H9 (cell line): ENCODE results near the gene PRRC1. TPM values are rescaled to one million over a fixed set of nuclear protein-coding genes. Genes with fewer than 3 reads are reported as not detected.
A peak's percentile ranks its signal among the peaks of the same experiment; 100 is the strongest.

Experiments
- DNase-seq: peaks from one replicate; pipeline ENCODE4 v3.0.0-alpha.2; 2017
- H2AFZ ChIP-seq: one replicate; pipeline ENCODE4 v1.6.1; 2013; ENCODE audit warnings: mild to moderate bottlenecking, low read length, control low read depth, moderate library complexity
- H2AK5ac ChIP-seq: 2 replicates; pipeline ENCODE4 v1.6.1; 2013; ENCODE audit warnings: low read length, control low read depth, mixed read lengths; ENCODE audit not compliant: insufficient read length
- H2BK120ac ChIP-seq: one replicate; pipeline ENCODE4 v1.6.1; 2013; ENCODE audit warnings: low read depth, mild to moderate bottlenecking, low read length, control low read depth, inconsistent platforms; ENCODE audit not compliant: poor library complexity, severe bottlenecking
- H2BK12ac ChIP-seq: 2 replicates; pipeline ENCODE4 v1.6.1; 2013; ENCODE audit warnings: low read length, control low read depth, mixed read lengths, low read depth; ENCODE audit not compliant: insufficient read length
- H2BK15ac ChIP-seq: 2 replicates; pipeline ENCODE4 v1.6.1; 2013; ENCODE audit warnings: low read depth, low read length, control low read depth
- H2BK20ac ChIP-seq: one replicate; pipeline ENCODE4 v1.6.1; 2013; ENCODE audit warnings: low read depth, mild to moderate bottlenecking, low read length, control low read depth, inconsistent platforms; ENCODE audit not compliant: poor library complexity, severe bottlenecking
- H2BK5ac ChIP-seq: 2 replicates; pipeline ENCODE4 v1.6.1; 2013; ENCODE audit warnings: low read length, control low read depth, mixed read lengths; ENCODE audit not compliant: insufficient read length
- H3K14ac ChIP-seq: 2 replicates; pipeline ENCODE4 v1.6.1; 2013; ENCODE audit warnings: low read length, control low read depth; ENCODE audit not compliant: insufficient read depth
- H3K18ac ChIP-seq: 2 replicates; pipeline ENCODE4 v1.6.1; 2013; ENCODE audit warnings: low read depth, mild to moderate bottlenecking, mixed read lengths, low read length, control low read depth; ENCODE audit not compliant: insufficient read length
- H3K23ac ChIP-seq: 2 replicates; pipeline ENCODE4 v1.6.1; 2013; ENCODE audit warnings: low read length, control low read depth, mixed read lengths, low read depth; ENCODE audit not compliant: insufficient read length
- H3K23me2 ChIP-seq: 2 replicates; pipeline ENCODE4 v1.6.1; 2013; ENCODE audit warnings: low read depth, mild to moderate bottlenecking, mixed read lengths, low read length, control low read depth; ENCODE audit not compliant: insufficient read length, poor library complexity, severe bottlenecking
- H3K27ac ChIP-seq: 2 replicates; pipeline ENCODE4 v1.5.1; 2013; ENCODE audit warnings: low read length, control low read depth, mixed read lengths, low read depth; ENCODE audit not compliant: insufficient read length
- H3K27me3 ChIP-seq: 2 replicates; pipeline ENCODE4 v1.6.1; 2013; ENCODE audit warnings: low read length, control low read depth, inconsistent platforms; ENCODE audit not compliant: insufficient read depth
- H3K4ac ChIP-seq: 2 replicates; pipeline ENCODE4 v1.6.1; 2013; ENCODE audit warnings: low read depth, mild to moderate bottlenecking, control low read depth, inconsistent platforms, low read length, moderate library complexity
- H3K4me1 ChIP-seq: 2 replicates; pipeline ENCODE4 v1.6.1; 2013; ENCODE audit warnings: low read length, control low read depth, inconsistent platforms; ENCODE audit not compliant: insufficient read depth
- H3K4me2 ChIP-seq: 2 replicates; pipeline ENCODE4 v1.6.1; 2013; ENCODE audit warnings: low read length, control low read depth, mixed read lengths; ENCODE audit not compliant: insufficient read length, insufficient read depth
- H3K56ac ChIP-seq: 2 replicates; pipeline ENCODE4 v1.6.1; 2013; ENCODE audit warnings: low read depth, mild to moderate bottlenecking, mixed read lengths, low read length, control low read depth; ENCODE audit not compliant: insufficient read length
- H3K79me1 ChIP-seq: 2 replicates; pipeline ENCODE4 v1.6.1; 2013; ENCODE audit warnings: low read depth, mild to moderate bottlenecking, moderate library complexity, low read length, control low read depth, inconsistent platforms; ENCODE audit not compliant: insufficient read depth, poor library complexity, severe bottlenecking
- H3K79me2 ChIP-seq: 2 replicates; pipeline ENCODE4 v1.6.1; 2013; ENCODE audit warnings: low read length, control low read depth, inconsistent platforms; ENCODE audit not compliant: insufficient read depth
- H3K9ac ChIP-seq: 2 replicates; pipeline ENCODE4 v1.6.1; 2013; ENCODE audit warnings: low read length, control low read depth, mixed read lengths; ENCODE audit not compliant: insufficient read length; ENCODE audit errors: extremely low read depth
- H3K9me3 ChIP-seq: one replicate; pipeline ENCODE4 v1.6.1; 2013; ENCODE audit warnings: low read depth, low read length, inconsistent platforms; ENCODE audit not compliant: control insufficient read depth
- H3T11ph ChIP-seq: one replicate; pipeline ENCODE4 v1.6.1; 2013; ENCODE audit warnings: mild to moderate bottlenecking, low read length, control low read depth, inconsistent platforms
- H4K20me1 ChIP-seq: one replicate; pipeline ENCODE4 v1.6.1; 2013; ENCODE audit not compliant: control insufficient read depth, insufficient read length, insufficient read depth
- H4K5ac ChIP-seq: 2 replicates; pipeline ENCODE4 v1.6.1; 2013; ENCODE audit warnings: low read depth, mild to moderate bottlenecking, mixed read lengths, low read length, control low read depth; ENCODE audit not compliant: insufficient read length
- H4K8ac ChIP-seq: replicated peaks from 2 replicates; pipeline ENCODE4 v1.6.1; 2013; ENCODE audit warnings: low read length, control low read depth, mixed read lengths, low read depth; ENCODE audit not compliant: insufficient read length
- H4K91ac ChIP-seq: 2 replicates; pipeline ENCODE4 v1.6.1; 2013; ENCODE audit warnings: low read depth, mild to moderate bottlenecking, moderate library complexity, mixed read lengths, low read length, control low read depth; ENCODE audit not compliant: insufficient read length
- H3K27ac Mint-ChIP-seq, 3 experiments: 2 replicates in 2 of 3; 3 replicates in 1 of 3; pipeline ENCODE4 v1.8.0; 2020 to 2021; ENCODE audit warnings: mixed read lengths in 3 of 3, mild to moderate bottlenecking in 1 of 3, moderate library complexity in 1 of 3
- H3K27me3 Mint-ChIP-seq: 2 replicates; pipeline ENCODE4 v1.8.0; 2021; ENCODE audit warnings: low read depth, mild to moderate bottlenecking, moderate library complexity, mixed read lengths
- H3K36me3 Mint-ChIP-seq, 3 experiments: 2 replicates in 2 of 3; 3 replicates in 1 of 3; pipeline ENCODE4 v1.8.0; 2020 to 2021; ENCODE audit warnings: low read depth in 3 of 3, mixed read lengths in 3 of 3; ENCODE audit not compliant: insufficient read depth in 1 of 3
- H3K4me1 Mint-ChIP-seq, 2 experiments: 2 replicates each; pipeline ENCODE4 v1.8.0; 2020; ENCODE audit warnings: mixed read lengths in 2 of 2
- H3K4me3 Mint-ChIP-seq, 2 experiments: 2 replicates in 1 of 2; 3 replicates in 1 of 2; pipeline ENCODE4 v1.8.0; 2020 to 2021; ENCODE audit warnings: mild to moderate bottlenecking in 2 of 2, mixed read lengths in 2 of 2, moderate library complexity in 1 of 2
- H3K9me3 Mint-ChIP-seq, 2 experiments: 2 replicates in 1 of 2; 3 replicates in 1 of 2; pipeline ENCODE4 v1.8.0; 2020; ENCODE audit warnings: mild to moderate bottlenecking in 2 of 2, mixed read lengths in 2 of 2, moderate library complexity in 1 of 2
- CTCF ChIP-seq: fragments of 200-600 bp; sonication (generic); conservative IDR thresholded peaks from 3 replicates; pipeline ENCODE4 v1.8.0; 2021; ENCODE audit warnings: antibody characterized with exemption, mild to moderate bottlenecking
- WGBS: extraction: QIAGEN DNeasy Blood & Tissue Kit; methylation state at CpG from one replicate; pipeline ENCODE4 v1.1.7; 2013; ENCODE audit warnings: missing lambda C conversion rate, low lambda C conversion rate, mixed read lengths; ENCODE audit not compliant: insufficient read length; ENCODE audit errors: extremely low coverage; 5-methylcytosine and 5-hydroxymethylcytosine counted together
- total RNA-seq: library from RNA; stranded (reverse); gene quantifications from 2 replicates; pipeline ENCODE4 v1.2.1, GENCODE V29; 2021

PRRC1 gene
- total RNA-seq, 1 experiment from 2014 or later = 70.7 TPM

GRCh38 chr5:127589309-127590030 is 72.0 kb downstream of the PRRC1 start:
- Histone ChIP-seq H3T11ph (peak overlapping the region; percentile 8), H3K79me1 (no peaks in the 10 kb centered on the region), H3K23ac (no peak overlapping the region), H2AFZ (no peak overlapping the region), H3K4ac (no peak overlapping the region), H3K4me2 (no peak overlapping the region), H3K27me3 (no peaks in the 10 kb centered on the region), H3K9me3 (no peaks in the 10 kb centered on the region), H4K8ac (no peak overlapping the region), H3K18ac (no peak overlapping the region), H3K79me2 (no peaks in the 10 kb centered on the region), H2BK120ac (no peak overlapping the region), H2AK5ac (no peak overlapping the region), H2BK15ac (no peak overlapping the region), H3K4me1 (peaks cover 5% of the 10 kb centered on the region; the same call in 1 of the 2 replicates), H3K9ac (no peak overlapping the region), H4K5ac (no peak overlapping the region), H2BK20ac (peak overlapping the region; percentile 61), H3K56ac (no peak overlapping the region), H2BK5ac (no peak overlapping the region), H2BK12ac (no peak overlapping the region), H3K14ac (no peak overlapping the region), H3K23me2 (no peaks in the 10 kb centered on the region), H4K20me1 (no peaks in the 10 kb centered on the region), H4K91ac (no peak overlapping the region), H3K27ac (no peak overlapping the region)
- H3K4me3 Mint-ChIP-seq = no peak overlapping the region
- DNase-seq = no peak
- H3K27ac Mint-ChIP-seq = peak overlapping the region; percentile 41 to 80 (median 54); a peak in 4 of 7 replicates
- no peak for TF ChIP-seq CTCF
- H3K4me1 Mint-ChIP-seq = peaks cover 31% of the 10 kb centered on the region in 2 experiments
- H3K9me3 Mint-ChIP-seq = no peaks in the 10 kb centered on the region
- no CpG with 5 or more reads among the region's 12 CpGs for WGBS
- no peaks in the 10 kb centered on the region for H3K36me3 Mint-ChIP-seq
- no peaks in the 10 kb centered on the region for H3K27me3 Mint-ChIP-seq
